Smooth muscle cell (in vitro differentiated cells): ENCODE measurements around the gene TEAD2. TPM values are rescaled to one million over a fixed set of nuclear protein-coding genes. Genes with fewer than 3 reads are reported as not detected.

ENCODE experiments used
- DNase-seq: peaks from one replicate; lab custom pipeline; 2025; ENCODE audit not compliant: unreplicated experiment; lab: John Stamatoyannopoulos, UW
- H2AFZ ChIP-seq: fragments of 200-600 bp; sonication (generic); 2 replicates; pipeline ENCODE4 v1.6.0; 2016; ENCODE audit warnings: antibody characterized with exemption, low read depth, mild to moderate bottlenecking
- H3F3A ChIP-seq: fragments of 200-600 bp; sonication (generic); 2 replicates; pipeline ENCODE4 v1.6.0; 2017; ENCODE audit warnings: antibody characterized with exemption, low read depth
- H3K27ac ChIP-seq: fragments of 200-600 bp; sonication (generic); 2 replicates; pipeline ENCODE4 v1.5.1; 2016; ENCODE audit warnings: low read depth, mild to moderate bottlenecking
- H3K27me3 ChIP-seq: fragments of 200-600 bp; sonication (generic); 2 replicates; pipeline ENCODE4 v1.6.1; 2016; ENCODE audit warnings: low read depth, mild to moderate bottlenecking
- H3K36me3 ChIP-seq: fragments of 200-600 bp; sonication (generic); 2 replicates; pipeline ENCODE4 v1.5.1; 2016; ENCODE audit warnings: low read depth
- H3K4me1 ChIP-seq: fragments of 200-600 bp; sonication (generic); 2 replicates; pipeline ENCODE4 v1.5.1; 2016; ENCODE audit warnings: low read depth
- H3K4me2 ChIP-seq: fragments of 200-600 bp; sonication (generic); 2 replicates; pipeline ENCODE4 v1.6.0; 2016; ENCODE audit warnings: mild to moderate bottlenecking
- H3K4me3 ChIP-seq: fragments of 200-600 bp; sonication (generic); 2 replicates; pipeline ENCODE4 v1.5.1; 2016; ENCODE audit warnings: mild to moderate bottlenecking
- H3K79me2 ChIP-seq: fragments of 200-600 bp; sonication (generic); 2 replicates; pipeline ENCODE4 v1.6.0; 2016; ENCODE audit warnings: low read depth, mild to moderate bottlenecking
- H3K9ac ChIP-seq: fragments of 200-600 bp; sonication (generic); 2 replicates; pipeline ENCODE4 v1.6.0; 2016; ENCODE audit warnings: low read depth
- H3K9me3 ChIP-seq: fragments of 200-600 bp; sonication (generic); replicated peaks from 2 replicates; pipeline ENCODE4 v1.5.1; 2016; ENCODE audit warnings: low read depth
- H4K20me1 ChIP-seq: fragments of 200-600 bp; sonication (generic); 2 replicates; pipeline ENCODE4 v1.6.0; 2016; ENCODE audit warnings: low read depth
- CTCF ChIP-seq: fragments of 200-600 bp; sonication (generic); IDR thresholded peaks from 2 replicates; pipeline ENCODE4 v1.5.1; 2017; ENCODE audit warnings: borderline replicate concordance, mild to moderate bottlenecking, antibody characterized with exemption; ENCODE audit not compliant: insufficient read depth, poor library complexity, severe bottlenecking
- WGBS: methylation state at CpG from one replicate; pipeline ENCODE4 v1.1.7; 2016; ENCODE audit warnings: low lambda C conversion rate; 5-methylcytosine and 5-hydroxymethylcytosine counted together
- polyA plus RNA-seq: library from polyadenylated mRNA; unstranded; fragments of >200 nt; fragmentation: Nextera tagmentation; extraction: Ambion mirVana; gene quantifications from 2 replicates; pipeline ENCODE4 v1.2.1, GENCODE V29; 2016
- total RNA-seq: library from RNA; depleted of rRNA; stranded (reverse); fragments of >200 nt; gene quantifications from 2 replicates; pipeline ENCODE4 v1.2.3, GENCODE V29; 2014

TEAD2 gene
- total and polyA plus RNA-seq, 2 experiments from 2014 or later = 58.5 to 71.8 TPM

GRCh38 chr19:49343123-49343522 is 19.1 kb downstream of the TEAD2 start:
- H3F3A ChIP-seq = peaks cover 7% of the 10 kb centered on the region
- H3K4me2 ChIP-seq = no peak overlapping the region
- no peaks in the 10 kb centered on the region for H3K79me2 ChIP-seq
- H2AFZ ChIP-seq = no peak overlapping the region
- H3K9me3 ChIP-seq = no peaks in the 10 kb centered on the region
- no peak overlapping the region for H3K4me3 ChIP-seq
- H3K9ac ChIP-seq = no peak overlapping the region
- peaks cover 8% of the 10 kb centered on the region for H3K36me3 ChIP-seq
- 97% methylated on average over 7 of the region's 7 CpGs for WGBS
- no peak for TF ChIP-seq CTCF
- no peak overlapping the region for H3K27ac ChIP-seq
- H3K27me3 ChIP-seq = no peaks in the 10 kb centered on the region
- peaks cover 89% of the 10 kb centered on the region for H4K20me1 ChIP-seq
- peaks cover 4% of the 10 kb centered on the region for H3K4me1 ChIP-seq
- no peak for DNase-seq

GRCh38 chr19:49342291-49342721 is 19.9 kb downstream of the TEAD2 start:
- Histone ChIP-seq H4K20me1 (peaks cover 89% of the 10 kb centered on the region), H3K27me3 (no peaks in the 10 kb centered on the region), H3K36me3 (peaks cover 8% of the 10 kb centered on the region), H3K9me3 (no peaks in the 10 kb centered on the region), H3K27ac (no peak overlapping the region), H3K4me3 (no peak overlapping the region), H3K9ac (no peak overlapping the region), H3K4me2 (no peak overlapping the region), H3K79me2 (no peaks in the 10 kb centered on the region), H3F3A (peaks cover 4% of the 10 kb centered on the region), H3K4me1 (peaks cover 4% of the 10 kb centered on the region), H2AFZ (no peak overlapping the region)
- WGBS = 94% methylated on average over 11 of the region's 11 CpGs
- no peak for TF ChIP-seq CTCF
- DNase-seq = no peak

- TF ChIP-seq CTCF = no peak
- H3K27me3 ChIP-seq = no peaks in the 10 kb centered on the region
- peaks cover 81% of the 10 kb centered on the region for H4K20me1 ChIP-seq
- no peak for DNase-seq
- no peaks in the 10 kb centered on the region for H3K9me3 ChIP-seq
- no peaks in the 10 kb centered on the region for H3K79me2 ChIP-seq
- no peak overlapping the region for H3K4me3 ChIP-seq
- no peak overlapping the region for H2AFZ ChIP-seq
- peaks cover 4% of the 10 kb centered on the region for H3K36me3 ChIP-seq
- H3K9ac ChIP-seq = no peak overlapping the region
- H3F3A ChIP-seq = peaks cover 4% of the 10 kb centered on the region
- peaks cover 4% of the 10 kb centered on the region for H3K4me1 ChIP-seq
- 95% methylated on average over 11 of the region's 11 CpGs for whole genome bisulfite sequencing
- H3K4me2 ChIP-seq = peak overlapping the region; percentile 54
- no peak overlapping the region for H3K27ac ChIP-seq
Measured at GRCh38 chr19:49340865-49341718, 21.1 kb downstream of the TEAD2 start.
